GM21515 (cell line): ENCODE data around the gene SHROOM4.

Source experiments
- ATAC-seq: cut with Tn5 transposase; IDR thresholded peaks from one replicate; pipeline ENCODE4 v1.9.1; 2021; ENCODE audit not compliant: unreplicated experiment

Gene SHROOM4

GRCh38 chrX:50626432-50626831 lies 187.6 kb downstream of the SHROOM4 start:
- no peak for ATAC-seq

- ATAC-seq, result no peak
Observed at GRCh38 chrX:50622751-50623150, 191.2 kb downstream of the SHROOM4 start.

GRCh38 chrX:50618788-50619558 lies 195.0 kb downstream of the SHROOM4 start:
- ATAC-seq, result no peak

- no peak for ATAC-seq
Observed at GRCh38 chrX:50617183-50617582, 196.8 kb downstream of the SHROOM4 start.

GRCh38 chrX:50615570-50616158 lies 198.3 kb downstream of the SHROOM4 start:
- no peak for ATAC-seq

- no peak for ATAC-seq
Observed at GRCh38 chrX:50614460-50614859, 199.5 kb downstream of the SHROOM4 start.

- no peak for ATAC-seq
Observed at GRCh38 chrX:50613846-50614245, 200.1 kb downstream of the SHROOM4 start.

- no peak for ATAC-seq
Observed at GRCh38 chrX:50609796-50610195, 204.2 kb downstream of the SHROOM4 start.

- no peak for ATAC-seq
Observed at GRCh38 chrX:50606300-50606950, 207.6 kb downstream of the SHROOM4 start.

GRCh38 chrX:50596056-50596455 lies 217.9 kb downstream of the SHROOM4 start:
- ATAC-seq, result no peak

GRCh38 chrX:50594788-50595187 lies 219.2 kb downstream of the SHROOM4 start:
- no peak for ATAC-seq

GRCh38 chrX:50586980-50587379 lies 227.0 kb downstream of the SHROOM4 start:
- no peak for ATAC-seq

- ATAC-seq, result no peak
Observed at GRCh38 chrX:50586407-50586806, 227.6 kb downstream of the SHROOM4 start.

- no peak for ATAC-seq
Observed at GRCh38 chrX:50581405-50581804, 232.6 kb downstream of the SHROOM4 start.

- ATAC-seq, result no peak
Observed at GRCh38 chrX:50579955-50580354, 234.0 kb downstream of the SHROOM4 start.

- ATAC-seq, result no peak
Observed at GRCh38 chrX:50577326-50577725, 236.7 kb downstream of the SHROOM4 start.

GRCh38 chrX:50567636-50568035 lies 246.4 kb downstream of the SHROOM4 start:
- ATAC-seq, result no peak

GRCh38 chrX:50565718-50566117 lies 248.3 kb downstream of the SHROOM4 start:
- no peak for ATAC-seq
